HepG2 (cell line): Measurements from ENCODE around the gene RCC1. TPM values are rescaled to one million over a fixed set of nuclear protein-coding genes. Genes with fewer than 3 reads are reported as not detected.

Experiments
- ATF3 ChIP-seq: sonication (generic); formaldehyde crosslinking; IDR thresholded peaks from 2 replicates; pipeline ENCODE4 v1.4.0; 2020; ENCODE audit warnings: missing genetic modification reagents
- CHD4 ChIP-seq: fragments of 200-600 bp; sonication (generic); IDR thresholded peaks from 2 replicates; pipeline ENCODE4 v1.7.0; 2017; ENCODE audit warnings: mild to moderate bottlenecking, low read length, borderline replicate concordance
- CREM ChIP-seq, 2 experiments: sonication (generic) in 1 of 2; formaldehyde crosslinking in 1 of 2; IDR thresholded peaks; 2 replicates each; pipeline versions ENCODE4 v1.4.0 to v1.6.1; 2016 to 2020; ENCODE audit warnings: antibody characterized with exemption in 1 of 2, mild to moderate bottlenecking in 1 of 2, missing genetic modification reagents in 1 of 2
- GTF2F1 ChIP-seq: fragments of 150-350 bp; IDR thresholded peaks from 2 replicates; pipeline ENCODE4 v1.6.1; 2014; ENCODE audit warnings: low read length
- PBX3 ChIP-seq: sonication (generic); formaldehyde crosslinking; IDR thresholded peaks from 2 replicates; pipeline ENCODE4 v1.8.1; 2023; ENCODE audit warnings: missing genetic modification reagents, inconsistent platforms, borderline replicate concordance
- PHF8 ChIP-seq: sonication (generic); formaldehyde crosslinking; IDR thresholded peaks from 2 replicates; pipeline ENCODE4 v1.5.0; 2020; ENCODE audit warnings: missing genetic modification reagents
- RXRA ChIP-seq: sonication (generic); formaldehyde crosslinking; IDR thresholded peaks from 2 replicates; pipeline ENCODE4 v1.5.1; 2020; ENCODE audit warnings: missing genetic modification reagents
- SETDB1 ChIP-seq: sonication (generic); formaldehyde crosslinking; IDR thresholded peaks from 2 replicates; pipeline ENCODE4 v1.5.1; 2020; ENCODE audit warnings: missing genetic modification reagents, mild to moderate bottlenecking, borderline replicate concordance
- SOX13 ChIP-seq, 3 experiments: fragments of 450-650 bp in 1 of 3; sonication (generic) in 1 of 3; formaldehyde crosslinking in 1 of 3; IDR thresholded peaks in 2 of 3; conservative IDR thresholded peaks in 1 of 3; 2 replicates each; pipeline versions ENCODE4 v1.5.0 to v1.6.1; 2016 to 2020; ENCODE audit warnings: antibody characterized with exemption in 1 of 3, mild to moderate bottlenecking in 1 of 3, missing compliant biosample characterization in 1 of 3, missing genetic modification reagents in 1 of 3, moderate library complexity in 1 of 3
- USF2 ChIP-seq, 2 experiments: sonication (generic) in 1 of 2; formaldehyde crosslinking in 1 of 2; IDR thresholded peaks; 2 replicates each; pipeline versions ENCODE4 v1.5.1 to v1.6.1; 2011 to 2020; ENCODE audit warnings: borderline replicate concordance in 1 of 2, low read depth in 1 of 2, low read length in 1 of 2, mild to moderate bottlenecking in 1 of 2, missing genetic modification reagents in 1 of 2, moderate library complexity in 1 of 2
- ZBTB2 ChIP-seq: sonication (generic); formaldehyde crosslinking; IDR thresholded peaks from 2 replicates; pipeline ENCODE4 v1.8.0; 2022; ENCODE audit warnings: low read depth, missing genetic modification reagents
- ZBTB34 ChIP-seq: sonication (generic); formaldehyde crosslinking; IDR thresholded peaks from 2 replicates; pipeline ENCODE4 v1.8.0; 2022; ENCODE audit warnings: mild to moderate bottlenecking, missing genetic modification reagents
- ZFYVE20 ChIP-seq: sonication (generic); formaldehyde crosslinking; IDR thresholded peaks from 2 replicates; pipeline ENCODE4 v1.8.0; 2023; ENCODE audit warnings: low read depth, mild to moderate bottlenecking, moderate library complexity, missing genetic modification reagents, borderline replicate concordance
- ZNF282 ChIP-seq: fragments of 450-650 bp; IDR thresholded peaks from 2 replicates; pipeline ENCODE4 v1.6.1; 2018; ENCODE audit not compliant: partially characterized antibody
- ZNF512 ChIP-seq: sonication (generic); formaldehyde crosslinking; IDR thresholded peaks from 2 replicates; pipeline ENCODE4 v1.4.0; 2020; ENCODE audit warnings: mild to moderate bottlenecking, missing genetic modification reagents
- ZNF576 ChIP-seq: sonication (generic); formaldehyde crosslinking; IDR thresholded peaks from 2 replicates; pipeline ENCODE4 v1.4.0; 2020; ENCODE audit warnings: mild to moderate bottlenecking, missing genetic modification reagents
- ZNF672 ChIP-seq: sonication (generic); formaldehyde crosslinking; IDR thresholded peaks from 2 replicates; pipeline ENCODE4 v1.8.1; 2022; ENCODE audit warnings: missing genetic modification reagents
- ZNF724P ChIP-seq: sonication (generic); formaldehyde crosslinking; IDR thresholded peaks from 2 replicates; pipeline ENCODE4 v1.8.0; 2022; ENCODE audit warnings: missing genetic modification reagents, borderline replicate concordance
- ZSCAN29 ChIP-seq: sonication (generic); formaldehyde crosslinking; conservative IDR thresholded peaks from 2 replicates; pipeline ENCODE4 v1.4.0; 2020; ENCODE audit warnings: mild to moderate bottlenecking, missing genetic modification reagents
- polyA plus RNA-seq, 8 experiments: library from polyadenylated mRNA; depleted of rRNA in 3 of 8; stranded (reverse) in 7 of 8; unstranded in 1 of 8; fragments of >200 nt; fragmentation: Illumina TruSeq in 4 of 8; extraction: Trizol in 4 of 8; gene quantifications; 2 replicates each; pipeline versions ENCODE4 v1.2.1 to v1.2.3, GENCODE V29; 2011 to 2016; ENCODE audit warnings: low read depth in 4 of 8, missing spikeins in 1 of 8, mixed read lengths in 1 of 8; ENCODE audit not compliant: insufficient read depth in 1 of 8
- total RNA-seq, 5 experiments: library from RNA; depleted of rRNA; stranded (reverse); fragments of >200 nt; fragmentation: Illumina TruSeq; extraction: Trizol; gene quantifications; 2 replicates each; pipeline ENCODE4 v1.2.3, GENCODE V29; 2016; ENCODE audit warnings: low read depth in 1 of 5

The RCC1 gene
- total and polyA plus RNA-seq, 2 of the 13 experiments (the other 11 are each of a cell fraction or from before 2014, with no cell fraction given), result 47.2 to 80.8 TPM

GRCh38 chr1:28507646-28508434 lies 2.0 kb downstream of the RCC1 start (continued):
- no peak for TF ChIP-seq USF2 (IDR thresholded peaks at IDR 0.05; ENCODE audit: low read depth, low read length)
- no peak for TF ChIP-seq USF2 (CRISPR knock-in tag; IDR thresholded peaks at IDR 0.05; ENCODE audit: borderline replicate concordance)
- TF ChIP-seq GTF2F1, result no peak
- TF ChIP-seq ZFYVE20 (CRISPR knock-in tag), result no peak
- no peak for TF ChIP-seq ZSCAN29 (CRISPR knock-in tag)
- TF ChIP-seq ZNF512 (CRISPR knock-in tag), result no peak
- no peak for TF ChIP-seq ATF3
- no peak for TF ChIP-seq RXRA (CRISPR knock-in tag)
- TF ChIP-seq ZNF282, result no peak
- no peak for TF ChIP-seq ZBTB34
- TF ChIP-seq CHD4, result no peak
- no peak for TF ChIP-seq ZNF672 (CRISPR knock-in tag)
- 0 out of 2 replicates have a peak, but pooled peaks have one; percentile 28 for TF ChIP-seq PHF8 (CRISPR knock-in tag)
- no peak for TF ChIP-seq ZBTB2 (CRISPR knock-in tag)
- no peak for TF ChIP-seq SETDB1 (CRISPR knock-in tag)
- no peak for TF ChIP-seq ZNF576 (CRISPR knock-in tag)
- TF ChIP-seq ZNF724P (CRISPR knock-in tag), result no peak
- TF ChIP-seq PBX3, result no peak
- no peak for TF ChIP-seq SOX13 (IDR thresholded peaks at IDR 0.05)
- TF ChIP-seq SOX13 (CRISPR knock-in tag; conservative IDR thresholded peaks at IDR 0.05 in 1 of 2, IDR thresholded peaks at IDR 0.05 in 1 of 2), result no peak
- TF ChIP-seq CREM (IDR thresholded peaks at IDR 0.05), result no peak
- no peak for TF ChIP-seq CREM (CRISPR knock-in tag; IDR thresholded peaks at IDR 0.05)
